ENCODE measurements around the gene MCF2L. TPM values are rescaled to one million over a fixed set of nuclear protein-coding genes. Genes with fewer than 3 reads are reported as not detected.

MCF2L gene
- total RNA-seq, 1 donor from 2014 or later, result 69.7 TPM

DNA sequence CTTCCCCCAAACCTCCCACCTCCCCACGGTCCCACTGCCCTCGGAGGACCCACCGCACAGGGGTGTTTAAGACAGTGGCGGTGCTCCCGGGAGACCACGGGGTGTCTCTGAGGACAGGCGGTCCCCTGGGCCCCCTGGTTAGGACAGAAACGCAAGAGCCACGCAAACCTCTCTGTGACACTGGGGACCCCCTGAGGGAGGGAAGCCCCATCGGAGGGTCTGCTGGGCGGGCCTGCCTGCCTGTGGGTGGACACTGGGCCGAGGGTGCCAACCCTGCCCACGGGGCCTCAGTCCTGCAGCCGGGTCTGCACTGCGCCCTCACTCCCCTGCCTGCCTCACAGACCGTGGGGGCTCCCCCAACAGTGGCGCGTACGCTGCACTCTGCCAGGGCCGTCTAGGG lies 17.5 kb downstream of the MCF2L start:
- H3K27me3 ChIP-seq, result no peaks in the 10 kb centered on the region
- TF ChIP-seq, protein P1, sequence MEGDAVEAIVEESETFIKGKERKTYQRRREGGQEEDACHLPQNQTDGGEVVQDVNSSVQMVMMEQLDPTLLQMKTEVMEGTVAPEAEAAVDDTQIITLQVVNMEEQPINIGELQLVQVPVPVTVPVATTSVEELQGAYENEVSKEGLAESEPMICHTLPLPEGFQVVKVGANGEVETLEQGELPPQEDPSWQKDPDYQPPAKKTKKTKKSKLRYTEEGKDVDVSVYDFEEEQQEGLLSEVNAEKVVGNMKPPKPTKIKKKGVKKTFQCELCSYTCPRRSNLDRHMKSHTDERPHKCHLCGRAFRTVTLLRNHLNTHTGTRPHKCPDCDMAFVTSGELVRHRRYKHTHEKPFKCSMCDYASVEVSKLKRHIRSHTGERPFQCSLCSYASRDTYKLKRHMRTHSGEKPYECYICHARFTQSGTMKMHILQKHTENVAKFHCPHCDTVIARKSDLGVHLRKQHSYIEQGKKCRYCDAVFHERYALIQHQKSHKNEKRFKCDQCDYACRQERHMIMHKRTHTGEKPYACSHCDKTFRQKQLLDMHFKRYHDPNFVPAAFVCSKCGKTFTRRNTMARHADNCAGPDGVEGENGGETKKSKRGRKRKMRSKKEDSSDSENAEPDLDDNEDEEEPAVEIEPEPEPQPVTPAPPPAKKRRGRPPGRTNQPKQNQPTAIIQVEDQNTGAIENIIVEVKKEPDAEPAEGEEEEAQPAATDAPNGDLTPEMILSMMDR (IDR thresholded peaks at IDR 0.05), result no peak
- intact Hi-C loops (cut with DNase I), result no loop called here
- ATAC-seq (no peak), DNase-seq (no peak)
- H3K4me3 ChIP-seq, result no peak overlapping the region
- H3K36me3 ChIP-seq, result no peaks in the 10 kb centered on the region
- no peaks in the 10 kb centered on the region for H3K4me1 ChIP-seq
- H3K9me3 ChIP-seq, result no peaks in the 10 kb centered on the region
- no peak overlapping the region for H3K27ac ChIP-seq

DNA sequence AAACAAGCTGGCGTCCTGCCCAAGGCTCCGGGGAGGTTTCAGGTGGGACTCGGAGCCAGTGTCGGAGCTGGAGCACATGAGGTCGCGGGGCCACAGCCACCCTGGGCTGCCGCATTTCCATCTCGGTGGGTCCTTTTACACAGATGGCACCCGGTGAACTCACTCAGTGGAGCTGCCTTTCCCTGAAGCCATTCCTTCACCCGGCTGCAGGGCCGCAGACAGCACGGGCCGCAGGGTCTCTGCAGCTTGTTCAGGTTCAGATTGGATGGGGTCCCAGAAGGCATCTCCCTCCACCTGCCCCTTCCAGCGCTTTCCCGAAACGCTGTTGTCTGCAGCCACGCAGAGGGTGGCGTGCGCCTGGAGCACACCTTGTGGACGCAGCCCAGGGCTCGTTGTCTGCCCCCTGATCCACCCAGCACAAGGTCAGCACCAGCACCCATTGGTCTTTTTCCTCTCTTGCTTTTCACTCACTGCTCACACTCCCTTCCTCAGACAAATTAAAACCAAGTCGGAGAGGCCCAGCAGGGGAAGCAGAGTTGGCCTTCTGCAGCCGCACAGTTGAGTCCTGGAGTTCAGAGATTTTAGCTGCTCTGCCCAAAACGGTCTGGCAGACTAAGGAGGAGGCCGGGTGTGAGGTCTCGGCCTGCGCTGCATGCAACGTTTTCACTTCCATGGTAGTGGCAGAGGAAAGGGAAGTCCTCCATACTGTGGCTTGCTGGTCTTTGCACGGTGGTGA lies 18.1 kb downstream of the MCF2L start:
- no peak overlapping the region for H3K4me3 ChIP-seq
- H3K27ac ChIP-seq, result no peak overlapping the region
- intact Hi-C loops (cut with DNase I), result no loop called here
- H3K4me1 ChIP-seq, result no peaks in the 10 kb centered on the region
- TF ChIP-seq, protein P1 (IDR thresholded peaks at IDR 0.05), result no peak
- no peak for ATAC-seq
- H3K36me3 ChIP-seq, result no peaks in the 10 kb centered on the region
- no peaks in the 10 kb centered on the region for H3K27me3 ChIP-seq
- H3K9me3 ChIP-seq, result no peaks in the 10 kb centered on the region
- no peak for DNase-seq

DNA sequence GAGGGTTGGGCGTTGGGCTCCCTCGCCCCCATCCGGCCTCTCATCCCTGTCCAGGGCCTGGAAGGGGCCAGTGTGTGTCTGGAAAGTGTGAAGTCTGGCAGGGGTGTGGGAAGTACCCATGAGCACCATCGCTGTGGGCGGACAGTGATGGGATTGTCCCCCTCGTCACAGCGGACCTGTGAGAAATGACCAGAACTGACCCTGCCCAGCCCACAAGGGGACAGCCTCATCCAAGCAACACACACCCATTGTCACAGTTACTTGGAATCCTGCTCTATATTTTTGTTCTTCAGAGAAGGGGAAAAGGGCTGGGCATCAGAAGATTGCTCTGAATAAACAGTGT lies 18.6 kb downstream of the MCF2L start:
- Histone ChIP-seq H3K4me3 (no peak overlapping the region), H3K4me1 (no peaks in the 10 kb centered on the region), H3K27me3 (no peaks in the 10 kb centered on the region), H3K27ac (no peak overlapping the region), H3K9me3 (no peaks in the 10 kb centered on the region), H3K36me3 (no peaks in the 10 kb centered on the region)
- intact Hi-C loops (cut with DNase I), result no loop called here
- DNase-seq (no peak), ATAC-seq (peak; percentile 26)
- TF ChIP-seq, protein P1 (IDR thresholded peaks at IDR 0.05), result no peak

DNA sequence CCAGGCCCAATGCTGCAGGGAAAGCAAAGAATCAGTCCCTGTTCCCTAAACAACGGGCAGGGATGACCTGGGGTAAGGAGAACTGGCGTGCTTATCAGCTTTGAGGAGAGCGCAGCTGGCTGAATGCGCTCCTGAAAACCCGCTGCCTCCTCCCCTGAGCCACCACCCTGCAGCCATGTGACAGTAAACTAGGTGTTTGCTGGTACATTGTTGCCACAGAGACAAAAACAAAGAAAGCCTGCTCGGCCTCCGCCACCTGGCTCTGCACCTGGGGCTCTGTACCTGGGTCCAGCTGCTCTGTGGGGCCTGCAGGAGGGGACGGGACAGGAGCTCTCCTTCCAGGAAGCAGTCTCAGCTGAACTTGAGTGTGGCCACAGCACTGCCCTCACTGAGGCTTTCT lies 21.8 kb downstream of the MCF2L start:
- Histone ChIP-seq H3K4me3 (no peak overlapping the region), H3K36me3 (no peaks in the 10 kb centered on the region), H3K27ac (no peak overlapping the region), H3K4me1 (no peaks in the 10 kb centered on the region), H3K27me3 (no peaks in the 10 kb centered on the region), H3K9me3 (no peaks in the 10 kb centered on the region)
- DNase-seq (no peak), ATAC-seq (peak; percentile 43)
- TF ChIP-seq, protein P1 (IDR thresholded peaks at IDR 0.05), result no peak
- intact Hi-C loops (cut with DNase I), result no loop called here

DNA sequence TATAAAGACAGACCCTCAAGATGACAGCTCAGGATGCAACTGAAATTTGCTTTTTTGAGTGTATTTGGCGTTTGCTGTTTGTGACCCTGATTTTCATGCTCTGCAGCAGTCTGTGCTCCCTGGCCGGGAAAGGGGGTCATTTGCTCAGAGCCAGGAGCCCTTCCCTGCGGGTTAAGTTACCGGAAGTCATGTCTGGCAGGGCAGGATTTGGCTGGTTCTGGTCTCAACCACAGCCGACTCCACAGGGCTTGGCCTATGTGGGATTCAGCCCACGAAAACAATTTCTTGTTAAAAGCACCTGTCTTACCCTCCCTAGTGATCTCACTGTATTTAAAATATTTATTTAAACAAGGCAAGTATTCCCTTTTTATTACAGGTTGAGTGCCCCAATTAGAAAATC lies 22.6 kb downstream of the MCF2L start:
- no peak for DNase-seq
- no peaks in the 10 kb centered on the region for H3K36me3 ChIP-seq
- no peak overlapping the region for H3K4me3 ChIP-seq
- no peaks in the 10 kb centered on the region for H3K4me1 ChIP-seq
- intact Hi-C loops (cut with DNase I), result no loop called here
- no peak for ATAC-seq
- H3K27ac ChIP-seq, result no peak overlapping the region
- H3K27me3 ChIP-seq, result no peaks in the 10 kb centered on the region
- no peaks in the 10 kb centered on the region for H3K9me3 ChIP-seq
- TF ChIP-seq, protein P1 (IDR thresholded peaks at IDR 0.05), result no peak
